COR-L47 (cell line): ENCODE results near the gene SH2D1B.

Experiments
- DNase-seq: peaks from one replicate; lab custom pipeline; 2025; lab: John Stamatoyannopoulos, UW

Gene SH2D1B

DNA sequence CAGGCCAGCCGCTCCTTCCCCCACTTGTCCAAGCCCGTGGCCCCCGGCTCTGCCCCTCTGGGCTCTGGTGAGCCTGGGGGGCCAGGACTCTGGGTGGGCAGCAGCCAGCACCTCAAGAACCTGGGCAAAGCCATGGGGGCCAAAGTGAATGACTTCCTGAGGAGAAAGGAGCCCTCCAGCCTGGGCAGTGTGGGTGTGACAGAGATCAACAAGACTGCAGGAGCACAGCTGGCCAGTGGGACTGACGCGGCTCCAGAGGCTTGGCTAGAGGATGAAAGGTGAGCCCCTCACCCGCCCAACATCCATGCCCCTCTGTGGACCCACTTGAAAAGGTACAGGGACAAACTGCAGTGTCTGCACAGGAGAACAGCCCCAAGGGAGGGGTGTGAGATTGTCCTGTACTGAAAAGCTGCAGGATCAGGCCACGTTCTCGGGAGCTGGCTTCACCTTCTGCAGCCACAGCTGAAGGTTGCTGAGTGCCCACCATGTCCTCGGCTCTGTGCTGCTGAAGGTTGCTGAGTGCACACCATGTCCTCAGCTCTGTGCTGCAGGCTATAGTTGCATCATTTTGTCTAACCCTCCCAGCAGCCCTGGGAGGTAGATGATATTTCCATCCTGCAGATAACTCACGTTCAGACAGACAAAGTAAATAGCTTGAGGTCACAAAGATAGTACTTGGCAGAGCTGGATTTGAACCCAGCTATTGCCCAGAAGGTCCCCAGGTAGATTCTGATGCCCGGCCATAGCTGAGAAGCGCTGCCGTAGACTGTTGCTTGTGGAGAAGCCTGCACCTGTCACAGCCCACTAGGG, 29.8 kb downstream of the SH2D1B start:
- DNase-seq, result no peak

DNA sequence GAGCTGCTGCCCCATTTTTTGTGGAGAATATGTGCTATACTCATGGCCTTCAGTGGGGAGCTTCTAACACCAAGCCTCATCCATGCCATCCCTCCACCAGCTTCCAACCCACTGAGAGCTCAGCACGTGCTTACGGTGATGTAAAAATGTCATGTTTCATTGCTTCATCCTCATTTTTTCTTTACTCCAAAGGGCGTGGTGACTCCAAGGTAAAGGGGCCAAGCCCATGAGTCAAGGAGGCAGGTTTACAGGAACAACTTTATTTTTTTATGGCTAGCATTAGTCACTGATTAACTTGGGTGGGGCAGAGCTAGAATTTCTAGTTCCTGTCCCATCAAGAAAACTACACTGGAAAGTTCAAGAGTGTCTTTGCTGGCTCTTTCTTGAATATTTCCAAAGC, 30.6 kb downstream of the SH2D1B start, which contains the start of gene C1orf226:
TSS of gene C1orf226 (plus strand) at position 346 of the 400 bp plus-strand sequence. CDS start 174 bp downstream, outside the sequence.
- no peak for DNase-seq

- DNase-seq, result no peak
These were observed 31.7 kb downstream of the SH2D1B start for GRCh38 chr1:162380061-162380846.

GRCh38 chr1:162376691-162377090, 35.2 kb downstream of the SH2D1B start, which contains the start of gene SPATA46:
Gene SPATA46, minus strand, starts transcription at chr1:162376854. Its CDS starts 64 bp downstream, at chr1:162376790.
- no peak for DNase-seq

- DNase-seq, result no peak
These were observed 36.5 kb downstream of the SH2D1B start for GRCh38 chr1:162375463-162375862.

GRCh38 chr1:162374406-162374805, 37.5 kb downstream of the SH2D1B start:
- DNase-seq, result no peak

GRCh38 chr1:162373541-162374260, 38.2 kb downstream of the SH2D1B start:
- no peak for DNase-seq

DNA sequence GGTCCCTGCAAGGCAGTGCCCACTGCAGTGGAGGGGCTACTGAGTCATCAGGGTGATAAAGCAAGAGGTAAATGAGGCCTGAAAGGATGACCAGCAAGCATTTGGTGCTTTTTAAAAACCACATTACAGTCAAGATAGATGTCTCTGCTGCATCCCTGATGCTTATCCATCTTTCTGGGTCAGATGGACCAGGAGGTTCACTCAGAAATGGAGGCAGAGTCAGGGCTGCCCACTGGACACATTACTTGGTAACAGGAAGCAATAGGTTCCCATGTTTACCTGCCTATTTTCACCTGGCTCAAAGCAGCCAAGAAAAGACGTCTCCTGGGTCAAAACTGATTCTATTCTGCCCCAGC, 38.9 kb downstream of the SH2D1B start:
- DNase-seq, result no peak

DNA sequence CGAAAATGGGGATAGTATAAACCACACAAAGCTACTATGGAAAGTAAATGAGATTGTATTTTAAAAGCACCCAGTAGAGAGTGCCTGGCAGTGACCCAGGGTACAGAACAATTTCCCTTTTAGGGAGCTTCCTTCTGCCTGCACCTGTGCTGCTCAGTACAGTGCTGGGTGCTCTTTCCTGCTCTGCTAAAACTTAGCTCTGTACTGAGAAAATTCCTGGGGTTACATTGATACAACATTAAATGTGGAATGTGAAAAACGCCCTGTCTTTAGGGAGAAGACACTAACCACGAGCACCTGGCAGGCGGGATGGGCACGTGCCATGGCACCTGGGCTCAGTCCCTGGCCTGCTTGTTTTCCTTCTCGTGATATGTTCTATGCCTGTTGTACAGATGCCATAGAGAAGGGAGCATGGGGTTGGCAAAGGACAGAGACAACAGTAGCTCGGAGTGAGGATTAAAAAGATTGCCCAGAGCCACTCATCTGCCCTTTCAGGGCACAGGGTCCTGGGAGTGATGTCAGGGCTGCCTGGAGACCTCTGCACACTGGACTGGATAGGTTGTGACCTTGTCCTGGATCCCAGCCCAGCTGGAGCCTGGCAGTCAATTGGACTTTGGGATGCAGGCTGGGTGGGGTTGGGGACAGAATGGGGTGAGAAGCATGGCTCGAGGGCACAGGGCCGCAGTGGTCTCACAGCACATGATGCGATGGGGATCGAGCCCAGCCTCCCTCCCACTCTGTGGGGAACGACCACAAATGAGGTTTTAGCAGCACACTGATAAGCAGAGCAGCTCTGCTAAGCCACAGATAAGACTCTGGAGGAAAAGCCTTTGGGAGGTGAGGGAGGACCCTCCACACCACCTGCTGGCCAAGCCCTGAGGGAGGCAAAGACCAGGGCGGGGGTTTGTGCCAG, 39.5 kb downstream of the SH2D1B start:
- DNase-seq, result no peak

GRCh38 chr1:162371611-162372010, 40.3 kb downstream of the SH2D1B start:
- DNase-seq, result no peak

- no peak for DNase-seq
These were observed 41.2 kb downstream of the SH2D1B start for GRCh38 chr1:162370721-162371120.

DNA sequence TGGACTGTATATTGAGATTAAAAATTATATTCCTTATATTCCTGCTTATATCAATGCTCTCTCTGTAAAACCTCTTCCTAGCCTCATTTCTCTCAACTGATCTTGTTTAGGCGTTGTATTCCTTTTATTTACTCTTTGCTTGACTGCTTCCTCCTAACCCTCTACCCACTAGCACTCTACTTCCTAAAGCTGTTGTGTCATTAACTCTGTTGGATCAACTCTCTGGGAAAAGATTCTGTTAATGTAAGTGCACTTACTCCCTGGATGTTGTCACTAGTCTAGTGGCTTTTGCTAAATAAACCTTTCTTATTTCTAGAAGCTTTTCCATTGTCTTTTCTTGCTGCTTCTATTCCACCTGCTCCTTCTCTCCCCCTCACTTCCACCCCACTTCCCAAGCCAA, 41.8 kb downstream of the SH2D1B start:
- DNase-seq, result no peak

GRCh38 chr1:162369571-162369970, 42.4 kb downstream of the SH2D1B start:
- DNase-seq, result no peak

- no peak for DNase-seq
These were observed 43.5 kb downstream of the SH2D1B start for GRCh38 chr1:162368451-162368850.

- DNase-seq, result no peak
These were observed 44.2 kb downstream of the SH2D1B start for GRCh38 chr1:162367772-162368171.

DNA sequence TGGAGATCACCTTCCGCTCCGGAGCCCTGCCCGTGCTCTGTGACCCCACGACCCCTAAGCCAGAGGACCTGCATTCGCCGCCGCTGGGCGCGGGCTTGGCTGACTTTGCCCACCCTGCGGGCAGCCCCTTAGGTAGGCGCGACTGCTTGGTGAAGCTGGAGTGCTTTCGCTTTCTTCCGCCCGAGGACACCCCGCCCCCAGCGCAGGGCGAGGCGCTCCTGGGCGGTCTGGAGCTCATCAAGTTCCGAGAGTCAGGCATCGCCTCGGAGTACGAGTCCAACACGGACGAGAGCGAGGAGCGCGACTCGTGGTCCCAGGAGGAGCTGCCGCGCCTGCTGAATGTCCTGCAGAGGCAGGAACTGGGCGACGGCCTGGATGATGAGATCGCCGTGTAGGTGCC, 44.9 kb downstream of the SH2D1B start:
- DNase-seq, result no peak

DNA sequence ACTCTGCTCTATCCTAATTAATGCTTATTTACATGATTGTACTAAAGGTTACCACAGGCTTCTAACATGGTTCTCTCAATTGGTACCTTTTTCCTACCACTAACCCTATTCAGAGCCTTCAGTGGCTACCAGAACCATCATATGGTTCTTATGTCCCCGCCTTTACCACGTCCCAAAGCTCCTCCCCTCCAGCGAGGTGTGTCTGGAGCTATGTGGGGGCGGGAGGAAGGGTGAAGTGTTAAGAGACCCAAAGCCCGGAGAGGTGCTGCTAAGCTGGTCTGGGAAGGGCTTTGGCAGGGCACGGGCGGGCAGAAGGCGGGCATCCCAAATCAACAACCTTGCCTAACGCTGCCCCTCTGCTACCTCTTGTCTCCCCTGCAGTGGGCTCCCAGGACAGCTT, 45.3 kb downstream of the SH2D1B start:
- DNase-seq, result no peak

DNA sequence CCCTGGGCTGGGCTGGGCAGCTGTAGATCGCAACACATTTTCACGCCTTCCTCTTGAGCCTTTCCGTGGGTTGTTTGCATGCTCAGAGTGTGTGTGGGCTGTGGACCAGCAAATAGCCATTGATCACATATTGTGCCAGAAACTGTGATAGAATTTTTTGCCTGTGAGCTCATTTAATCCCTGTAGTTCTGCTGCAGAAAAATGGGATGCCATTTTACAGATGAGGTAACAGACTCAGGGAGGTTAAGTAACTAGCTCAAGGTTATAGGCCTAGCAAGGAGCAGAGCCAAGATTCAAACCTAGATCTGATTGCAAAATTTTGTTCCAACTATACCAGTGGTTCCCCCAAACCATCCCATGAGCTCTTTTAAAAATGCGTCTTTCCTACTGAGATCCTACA, 45.8 kb downstream of the SH2D1B start:
- no peak for DNase-seq

DNA sequence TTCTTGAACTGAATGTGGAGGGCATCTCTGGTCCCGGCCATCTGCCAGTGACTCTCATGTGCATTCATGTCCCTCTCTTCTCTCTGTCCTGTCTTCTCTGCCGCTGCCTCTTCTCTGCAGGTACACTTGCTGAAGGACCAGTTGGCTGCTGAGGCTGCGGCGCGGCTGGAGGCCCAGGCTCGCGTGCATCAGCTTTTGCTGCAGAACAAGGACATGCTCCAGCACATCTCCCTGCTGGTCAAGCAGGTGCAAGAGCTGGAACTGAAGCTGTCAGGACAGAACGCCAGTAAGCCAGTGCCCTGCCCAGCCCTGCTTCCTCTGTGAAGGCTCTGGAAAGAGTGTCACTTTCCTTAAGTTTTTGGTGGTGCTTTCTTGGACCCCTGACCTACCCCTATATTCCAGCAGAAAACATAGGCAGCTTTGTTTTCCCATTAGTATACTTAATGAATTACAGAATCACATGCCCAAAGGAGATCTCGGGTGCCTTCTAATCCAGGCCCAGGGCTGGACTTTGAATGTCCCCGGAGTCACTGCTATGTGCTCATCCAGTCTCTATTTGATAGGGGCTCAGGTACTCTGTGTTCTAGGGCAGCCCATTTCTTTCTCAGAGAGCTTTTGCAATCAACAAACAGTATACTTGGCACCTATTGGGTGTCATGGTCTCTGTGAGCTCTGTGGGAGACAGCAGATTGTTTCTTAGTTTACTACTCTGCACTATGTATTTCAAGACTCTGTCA, 46.5 kb downstream of the SH2D1B start:
- DNase-seq, result no peak

DNA sequence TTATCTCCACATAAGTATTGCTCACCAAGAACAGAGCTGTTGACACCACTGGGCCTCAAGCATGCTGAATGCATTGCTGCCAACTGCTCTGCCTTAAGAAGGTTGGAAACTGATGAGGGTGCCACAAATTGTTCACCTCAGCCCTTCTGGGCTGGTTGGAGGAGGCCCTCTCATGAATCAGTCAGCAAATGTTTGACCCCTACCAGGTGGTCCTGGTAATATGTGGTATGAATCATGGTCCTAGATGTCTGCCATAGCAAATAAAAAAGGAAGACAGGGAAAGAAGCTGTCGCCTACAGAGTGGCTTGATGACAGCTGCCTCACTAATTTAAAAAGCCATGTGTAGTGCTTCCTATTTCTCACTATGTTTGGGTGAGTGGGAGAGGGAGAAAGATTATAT, 47.4 kb downstream of the SH2D1B start:
- no peak for DNase-seq

DNA sequence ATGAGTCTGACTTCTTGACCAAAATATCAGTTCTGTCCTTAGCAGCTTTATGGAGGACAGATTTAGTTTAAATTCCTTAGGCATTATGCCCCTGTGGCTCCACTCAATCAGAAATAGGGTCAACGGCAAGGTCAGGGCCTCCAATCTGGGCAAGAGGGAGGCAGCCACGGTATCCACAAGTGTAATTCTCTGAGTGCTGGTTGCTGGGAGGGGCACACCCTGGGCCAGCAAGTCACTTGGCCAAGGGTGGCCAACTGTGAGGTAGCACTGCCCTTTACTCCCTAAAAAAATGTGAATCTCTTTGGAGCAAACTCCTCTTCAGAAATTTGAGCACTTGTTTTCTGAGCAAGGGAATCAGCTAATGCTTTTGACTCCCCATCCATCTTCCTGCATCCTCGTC, 48.1 kb downstream of the SH2D1B start:
- no peak for DNase-seq
